HAP-1 (cell line): ENCODE measurements around the gene NRM.

Experiments
- DNase-seq, 2 experiments: peaks; one replicate each; pipeline ENCODE4 v3.0.0-alpha.2; 2016 to 2020; ENCODE audit warnings: low spot score in 2 of 2
- H3K27me3 ChIP-seq: fragments of 250-450 bp; sonication (Bioruptor Pico); 2 replicates; pipeline ENCODE4 v1.5.1; 2020; ENCODE audit warnings: low read depth, mild to moderate bottlenecking, moderate library complexity
- H3K36me3 ChIP-seq: fragments of 250-450 bp; sonication (Bioruptor Pico); replicated peaks from 2 replicates; pipeline ENCODE4 v1.5.1; 2020; ENCODE audit warnings: mild to moderate bottlenecking
- H3K4me1 ChIP-seq: fragments of 250-450 bp; sonication (Bioruptor Pico); 2 replicates; pipeline ENCODE4 v1.5.1; 2020; ENCODE audit warnings: mild to moderate bottlenecking
- H3K4me3 ChIP-seq: fragments of 250-450 bp; sonication (Bioruptor Pico); 2 replicates; pipeline ENCODE4 v1.5.1; 2020; ENCODE audit warnings: mild to moderate bottlenecking, moderate library complexity
- H3K9me3 ChIP-seq: fragments of 250-450 bp; sonication (Bioruptor Pico); 2 replicates; pipeline ENCODE4 v1.5.1; 2020; ENCODE audit warnings: mild to moderate bottlenecking, moderate library complexity
- in situ Hi-C: fragments of 300-500 bp; cut with MboI; formaldehyde crosslinking; loops from 3 replicates; pipeline ENCODE4 v1.14.3; 2020; ENCODE audit warnings: low sequenced_read_pairs, inconsistent platforms, mixed read lengths

The NRM gene

DNA sequence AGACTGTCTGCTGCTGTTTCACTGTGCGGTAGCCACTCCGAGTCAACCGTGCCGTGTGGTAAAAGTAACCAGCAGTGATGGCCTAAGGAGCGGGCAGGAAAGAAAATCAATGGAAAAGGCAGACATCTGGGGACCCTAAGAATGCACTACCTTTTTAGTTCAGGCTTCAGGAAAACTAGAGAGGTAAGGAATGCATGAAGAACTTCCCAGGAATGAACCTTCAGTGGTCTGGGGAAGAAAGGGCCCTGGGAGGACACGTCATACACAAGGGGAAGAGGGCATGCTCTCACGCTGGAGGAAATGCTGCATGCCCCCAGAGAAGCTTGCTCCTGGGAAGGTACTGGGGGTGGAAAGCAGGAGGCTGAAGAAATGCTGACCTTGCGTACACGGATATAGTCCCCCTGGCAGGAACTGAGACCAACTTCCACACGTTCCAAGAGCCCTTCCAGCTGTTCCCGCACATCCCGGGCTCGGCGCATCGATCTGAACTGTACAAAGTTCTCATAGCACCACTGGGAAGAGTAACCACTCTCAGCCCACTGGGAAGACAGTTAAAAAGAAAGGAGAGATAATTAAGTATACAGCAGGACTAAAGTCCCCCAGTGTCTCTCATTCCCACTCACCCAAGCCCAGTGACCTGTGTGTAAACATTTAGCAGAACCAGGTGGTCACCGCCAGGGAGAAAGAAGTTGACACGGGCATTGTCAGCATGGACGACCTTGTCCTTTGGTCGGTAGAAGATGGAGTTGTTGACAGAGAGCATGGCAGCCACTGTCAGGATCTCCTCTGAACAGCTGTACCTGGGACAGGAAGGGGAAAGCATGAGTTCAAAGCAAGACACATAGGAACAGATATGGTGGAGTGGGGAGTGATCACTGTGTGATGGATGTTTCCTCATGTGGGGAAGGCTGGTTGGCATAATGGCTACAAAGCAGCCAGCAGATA is 35.7 kb downstream of the NRM start:
- H3K36me3 ChIP-seq, result peaks cover 86% of the 10 kb centered on the region

DNA sequence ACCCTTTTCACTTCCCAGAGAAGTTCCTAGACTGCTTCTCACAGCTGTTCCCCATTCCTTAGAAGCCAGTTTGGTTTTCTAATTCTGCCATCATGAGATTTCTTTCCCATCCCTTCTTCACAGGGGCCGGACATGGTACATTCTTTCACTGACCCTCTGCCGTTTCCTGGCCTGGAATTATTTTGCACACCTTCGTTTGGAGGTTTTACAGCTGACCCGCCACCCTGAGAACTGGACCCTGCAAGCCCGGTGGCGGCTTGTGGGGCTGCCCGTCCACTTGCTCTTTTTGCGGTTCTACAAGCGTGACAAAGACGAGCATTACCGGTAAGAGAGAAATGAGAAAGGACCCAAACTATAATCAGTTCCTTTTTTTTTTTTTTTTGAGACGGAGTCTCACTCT is 39.6 kb downstream of the NRM start:
- Histone ChIP-seq H3K36me3 (peaks cover 51% of the 10 kb centered on the region), H3K4me3 (no peak overlapping the region), H3K27me3 (no peaks in the 10 kb centered on the region), H3K4me1 (peaks cover 6% of the 10 kb centered on the region), H3K9me3 (no peaks in the 10 kb centered on the region)
- in situ Hi-C loops, result no loop called here
- DNase-seq, result no peak

More for the DNA sequence above, 35.7 kb downstream of the NRM start:
- H3K4me1 ChIP-seq, result no peaks in the 10 kb centered on the region
- H3K4me3 ChIP-seq, result no peak overlapping the region
- no peak for DNase-seq
- in situ Hi-C loops, result no loop called here
- no peaks in the 10 kb centered on the region for H3K27me3 ChIP-seq
- H3K9me3 ChIP-seq, result no peaks in the 10 kb centered on the region

DNA sequence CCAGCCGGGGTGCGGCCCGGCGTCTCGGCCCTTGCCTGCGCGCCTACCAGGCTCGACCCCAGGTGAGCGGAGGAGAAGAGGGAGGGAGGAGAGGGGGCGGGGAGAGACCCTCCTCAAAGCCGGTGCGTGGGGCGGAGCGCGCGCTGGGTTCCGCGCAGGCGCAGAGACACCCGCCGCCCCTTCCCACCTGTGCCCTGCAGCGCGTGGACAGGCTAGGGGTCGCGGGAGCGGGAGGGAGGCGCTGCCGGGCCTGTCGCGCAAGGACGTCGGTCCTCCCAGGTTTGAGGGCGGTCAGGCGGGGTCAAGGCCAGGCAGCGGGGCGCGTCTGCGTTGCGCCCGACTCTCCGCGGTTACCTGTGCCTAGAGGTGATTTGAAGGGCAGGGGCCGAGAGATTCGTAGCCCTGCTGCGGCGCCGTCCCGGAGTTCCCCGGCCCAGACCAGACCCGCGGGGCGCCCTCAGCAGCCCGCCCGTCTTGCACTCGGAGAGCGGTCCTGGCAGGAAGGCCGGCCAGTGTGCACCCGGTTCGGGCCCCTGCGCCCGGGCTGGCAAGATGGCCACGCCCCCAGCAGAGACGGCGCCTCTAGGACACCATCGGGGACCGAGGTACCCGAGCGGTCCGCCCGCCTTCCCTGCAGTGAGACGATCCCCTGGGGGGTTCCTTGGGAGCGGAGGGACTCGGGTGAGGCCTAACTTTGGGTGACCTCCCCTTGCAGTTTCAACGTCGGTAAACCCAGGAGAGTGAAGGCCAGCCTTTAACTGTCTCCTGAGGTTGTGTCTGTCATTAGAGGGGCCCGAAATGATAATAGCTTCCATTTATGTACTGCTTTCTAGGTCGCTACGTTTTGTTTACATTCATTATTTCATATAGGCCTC is 43.3 kb downstream of the NRM start:
- Histone ChIP-seq H3K27me3 (no peaks in the 10 kb centered on the region), H3K36me3 (peaks cover 20% of the 10 kb centered on the region), H3K9me3 (no peaks in the 10 kb centered on the region), H3K4me1 (peaks cover 8% of the 10 kb centered on the region), H3K4me3 (peak overlapping the region; percentile 70)
- in situ Hi-C loops, result no loop called here
- peak; percentile 60 to 89 for DNase-seq

DNA sequence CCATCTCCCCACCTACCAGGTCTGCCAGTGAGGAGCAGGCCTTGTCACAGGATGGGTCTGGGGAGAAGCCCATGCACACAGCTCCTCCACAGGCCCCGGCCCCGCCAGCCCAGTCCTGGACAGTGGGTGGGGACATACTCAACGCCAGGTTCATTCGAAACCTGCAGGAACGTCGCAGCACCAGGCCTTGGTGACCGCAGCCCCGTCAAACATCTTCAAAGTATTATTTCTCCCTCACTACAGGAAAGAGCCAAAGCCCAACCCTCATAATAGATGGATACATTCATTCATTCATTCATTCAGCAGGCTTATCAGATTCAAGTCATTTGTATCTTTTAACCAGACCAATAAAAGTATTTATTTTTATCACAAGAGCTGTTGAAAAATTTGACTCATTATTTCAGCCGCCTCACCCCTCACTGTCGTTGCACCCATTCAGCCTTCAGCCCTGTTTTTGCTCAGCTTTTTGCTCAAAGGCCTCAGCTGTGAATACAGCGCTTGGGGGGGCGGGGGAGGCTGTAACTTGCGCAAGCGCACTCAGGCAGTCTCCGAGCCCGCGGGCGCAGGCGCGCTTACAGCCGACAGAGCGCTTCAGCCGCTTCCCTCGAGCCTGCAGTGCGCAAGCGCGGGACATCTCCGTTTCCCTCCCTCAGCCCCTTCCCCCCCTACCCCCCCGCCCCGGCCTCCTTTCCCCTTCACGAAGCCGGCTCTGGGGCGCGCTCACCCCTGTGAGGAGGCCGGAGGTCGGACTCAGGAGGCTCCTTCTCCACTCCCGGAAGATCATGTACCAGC is 44.1 kb downstream of the NRM start, which contains the start of gene C6orf136:
Gene C6orf136, plus strand, starts transcription at position 684 of the 792 bp plus-strand sequence. Its CDS starts 99 bp downstream, at position 783.
- Histone ChIP-seq H3K9me3 (no peaks in the 10 kb centered on the region), H3K4me1 (peaks cover 8% of the 10 kb centered on the region), H3K27me3 (no peaks in the 10 kb centered on the region), H3K4me3 (peak within 1 kb of the TSS; percentile 70), H3K36me3 (peaks cover 17% of the 10 kb centered on the region)
- peak; percentile 83 to 95 for DNase-seq
- in situ Hi-C loops, result no loop called here

DNA sequence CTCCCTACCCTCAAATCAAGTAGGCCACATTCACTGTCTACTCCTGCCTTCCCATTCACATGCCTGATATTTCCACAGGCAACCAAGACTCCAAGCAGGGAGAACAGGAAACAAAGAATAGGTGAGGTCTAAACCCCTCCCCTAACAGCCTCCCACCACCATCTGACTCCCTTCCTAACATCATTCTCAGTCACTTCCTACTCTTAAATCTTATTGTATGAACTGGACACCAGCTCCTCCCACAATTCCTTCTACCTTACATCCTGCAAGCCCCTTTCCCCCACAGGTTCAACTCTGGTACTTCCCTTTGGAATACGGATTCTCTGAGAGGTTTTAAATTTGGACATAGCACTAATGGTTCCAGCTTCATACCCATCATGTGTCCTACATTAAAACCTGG is 44.8 kb downstream of the NRM start:
- Histone ChIP-seq H3K27me3 (no peaks in the 10 kb centered on the region), H3K4me3 (no peak overlapping the region), H3K9me3 (no peaks in the 10 kb centered on the region), H3K4me1 (peaks cover 8% of the 10 kb centered on the region), H3K36me3 (peaks cover 14% of the 10 kb centered on the region)
- no peak for DNase-seq
- in situ Hi-C loops, result no loop called here

DNA sequence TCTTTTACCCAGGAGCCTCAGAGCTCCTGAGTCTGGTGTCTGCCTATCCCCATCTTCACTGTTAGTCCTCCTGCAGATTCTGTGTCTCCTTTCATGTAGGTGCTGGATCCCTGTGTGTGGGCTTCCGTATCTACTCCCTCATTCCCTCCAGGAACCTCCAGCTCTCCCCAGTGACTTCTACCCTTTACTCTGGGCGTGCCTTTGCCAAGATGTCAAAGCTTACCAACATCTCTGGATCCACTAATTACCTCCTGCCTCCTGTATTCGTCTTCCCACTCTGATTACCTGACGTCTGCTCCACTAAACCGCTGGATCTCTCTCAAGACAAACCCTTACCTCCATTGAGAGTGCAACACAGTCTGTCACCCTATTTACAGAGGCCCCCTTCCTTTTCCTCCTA is 46.0 kb downstream of the NRM start:
- H3K9me3 ChIP-seq, result no peaks in the 10 kb centered on the region
- in situ Hi-C loops, result no loop called here
- no peak for DNase-seq
- H3K36me3 ChIP-seq, result peaks cover 21% of the 10 kb centered on the region
- H3K27me3 ChIP-seq, result no peaks in the 10 kb centered on the region
- H3K4me1 ChIP-seq, result peaks cover 8% of the 10 kb centered on the region
- H3K4me3 ChIP-seq, result no peak overlapping the region

DNA sequence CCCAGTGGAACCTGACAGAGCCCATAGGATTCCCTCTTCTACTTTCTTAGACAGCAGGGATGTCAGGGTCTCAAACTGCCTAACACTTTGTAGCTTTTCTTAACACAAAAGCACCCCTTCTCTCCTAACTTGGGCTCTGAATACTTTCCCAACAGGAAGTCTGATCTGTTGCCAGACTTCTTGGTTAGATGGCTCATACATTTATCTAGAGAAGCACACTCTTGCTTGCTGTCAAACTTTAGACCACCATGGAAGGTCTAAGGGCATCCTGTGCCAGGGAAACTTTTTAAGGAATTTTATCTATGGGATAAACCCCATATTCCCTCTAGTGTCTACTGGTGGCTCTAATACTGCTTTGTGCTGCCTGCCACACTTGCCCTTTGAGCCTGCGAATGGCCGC is 47.1 kb downstream of the NRM start:
- peaks cover 21% of the 10 kb centered on the region for H3K36me3 ChIP-seq
- H3K4me1 ChIP-seq, result peaks cover 8% of the 10 kb centered on the region
- in situ Hi-C loops, result no loop called here
- no peak for DNase-seq
- no peaks in the 10 kb centered on the region for H3K27me3 ChIP-seq
- H3K9me3 ChIP-seq, result no peaks in the 10 kb centered on the region
- no peak overlapping the region for H3K4me3 ChIP-seq

DNA sequence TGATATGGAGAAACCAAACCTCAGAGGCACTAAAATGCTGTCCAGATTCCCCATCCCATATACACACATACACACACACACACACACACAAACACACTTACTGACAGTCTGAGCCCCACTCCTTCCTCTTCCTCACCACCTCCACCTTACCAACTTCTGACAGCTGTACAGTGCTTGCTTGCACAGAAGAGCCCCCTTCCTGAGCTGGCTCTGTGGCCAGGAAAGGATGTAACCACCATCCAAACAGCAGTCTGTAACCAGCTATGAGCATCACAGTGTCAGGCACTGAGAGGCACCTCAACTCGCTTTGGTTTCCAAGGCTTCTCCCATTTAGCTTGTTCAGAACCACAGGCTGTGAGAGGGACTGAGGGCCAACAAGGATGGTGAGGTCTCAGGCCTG is 49.7 kb downstream of the NRM start:
- no peaks in the 10 kb centered on the region for H3K27me3 ChIP-seq
- DNase-seq, result no peak
- H3K4me1 ChIP-seq, result peaks cover under 1% of the 10 kb centered on the region
- in situ Hi-C loops, result no loop called here
- H3K4me3 ChIP-seq, result no peak overlapping the region
- H3K36me3 ChIP-seq, result peaks cover 21% of the 10 kb centered on the region
- no peaks in the 10 kb centered on the region for H3K9me3 ChIP-seq

DNA sequence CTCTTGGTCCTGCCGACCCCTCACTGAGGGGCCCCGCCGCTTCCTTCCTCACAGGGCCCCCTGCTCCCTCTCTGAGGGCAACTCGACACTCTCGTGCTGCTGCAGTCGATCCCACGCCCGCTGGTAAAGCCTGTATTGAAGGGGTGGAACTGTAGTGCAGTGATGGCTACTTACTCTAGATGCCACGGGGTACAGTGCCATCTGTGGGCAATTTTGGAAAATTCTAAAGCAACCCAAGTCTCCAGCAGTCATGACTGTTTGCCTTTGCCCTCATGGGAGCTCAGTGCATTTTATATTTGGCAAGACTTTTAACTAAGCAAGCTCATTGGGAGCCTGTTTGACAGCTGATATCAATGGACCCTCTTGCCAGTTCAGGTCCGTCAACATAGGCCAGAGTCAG is 50.3 kb downstream of the NRM start:
- H3K36me3 ChIP-seq, result peaks cover 21% of the 10 kb centered on the region
- no peaks in the 10 kb centered on the region for H3K27me3 ChIP-seq
- in situ Hi-C loops, result no loop called here
- H3K4me3 ChIP-seq, result no peak overlapping the region
- no peak for DNase-seq
- no peaks in the 10 kb centered on the region for H3K4me1 ChIP-seq
- H3K9me3 ChIP-seq, result no peaks in the 10 kb centered on the region
